IMR-90 (cell line): ENCODE data around the gene PSD. TPM values are rescaled to one million over a fixed set of nuclear protein-coding genes. Genes with fewer than 3 reads are reported as not detected.

Source experiments
- ATAC-seq: fragments of 200-7000 bp; cut with Tn5 transposase; 2 replicates; pipeline ENCODE4 v1.9.1; 2020; ENCODE audit warnings: low read depth, mild to moderate bottlenecking, moderate library complexity
- BruUV-seq: library from RNA; stranded (reverse); fragments of 400-500 nt; replicated peaks from 2 replicates; lab custom pipeline; 2021; lab: Mats Ljungman, UMichigan
- CTCF ChIA-PET: fragments of 300-600 bp; formaldehyde crosslinking; extraction: SDS; loops from one replicate; lab custom pipeline; 2021; ENCODE audit warnings: antibody characterized with exemption; lab: Yijun Ruan, JAX
- POLR2A ChIA-PET: fragments of 300-600 bp; sonication (Branson Sonifier 250); formaldehyde crosslinking; loops from one replicate; lab custom pipeline; 2022; ENCODE audit warnings: antibody characterized with exemption; ENCODE audit not compliant: unreplicated experiment; lab: Charles Lee
- DNase-seq: peaks from one replicate; pipeline ENCODE4 v3.0.0; 2013
- H2AFZ ChIP-seq: replicated peaks from 2 replicates; pipeline ENCODE3; 2013; ENCODE audit warnings: low read length, mild to moderate bottlenecking; ENCODE audit not compliant: poor library complexity
- H2AK5ac ChIP-seq: 2 replicates; pipeline ENCODE4 v1.6.1; 2013; ENCODE audit warnings: low read depth, low read length, inconsistent platforms
- H2AK9ac ChIP-seq: replicated peaks from 2 replicates; pipeline ENCODE3; 2013; ENCODE audit warnings: mild to moderate bottlenecking, low read depth, low read length, moderate library complexity; ENCODE audit not compliant: poor library complexity
- H2BK120ac ChIP-seq: 2 replicates; pipeline ENCODE4 v1.6.1; 2013; ENCODE audit warnings: low read depth, low read length, inconsistent platforms
- H2BK15ac ChIP-seq: 3 replicates; pipeline ENCODE4 v1.6.1; 2013; ENCODE audit warnings: low read depth, low read length, inconsistent platforms
- H2BK20ac ChIP-seq: 2 replicates; pipeline ENCODE4 v1.6.1; 2013; ENCODE audit warnings: low read depth, mild to moderate bottlenecking, inconsistent platforms, low read length, moderate library complexity
- H2BK5ac ChIP-seq: 2 replicates; pipeline ENCODE4 v1.6.1; 2013; ENCODE audit warnings: mild to moderate bottlenecking, low read depth, low read length, inconsistent platforms; ENCODE audit not compliant: poor library complexity, severe bottlenecking
- H3K14ac ChIP-seq: replicated peaks from 2 replicates; pipeline ENCODE4 v1.6.1; 2013; ENCODE audit warnings: low read depth, low read length, inconsistent platforms
- H3K18ac ChIP-seq: 2 replicates; pipeline ENCODE4 v1.6.1; 2013; ENCODE audit warnings: low read depth, low read length, control low read depth
- H3K23ac ChIP-seq: 2 replicates; pipeline ENCODE4 v1.6.1; 2013; ENCODE audit warnings: low read depth, low read length, inconsistent platforms
- H3K27ac ChIP-seq: 2 replicates; pipeline ENCODE4 v1.5.1; 2013; ENCODE audit warnings: mild to moderate bottlenecking, control low read depth, low read length; ENCODE audit not compliant: insufficient read depth
- H3K27me3 ChIP-seq: 2 replicates; pipeline ENCODE4 v1.6.1; 2013; ENCODE audit warnings: low read length; ENCODE audit not compliant: control insufficient read depth, insufficient read depth
- H3K36me3 ChIP-seq: 2 replicates; pipeline ENCODE4 v1.6.1; 2013; ENCODE audit warnings: low read length, mixed read lengths; ENCODE audit not compliant: control insufficient read depth, insufficient read depth
- H3K4ac ChIP-seq: 2 replicates; pipeline ENCODE4 v1.6.1; 2013; ENCODE audit warnings: low read depth, low read length, inconsistent platforms
- H3K4me1 ChIP-seq: 2 replicates; pipeline ENCODE4 v1.6.1; 2013; ENCODE audit warnings: low read length, mixed read lengths; ENCODE audit not compliant: control insufficient read depth, insufficient read depth
- H3K4me2 ChIP-seq: 2 replicates; pipeline ENCODE4 v1.6.1; 2013; ENCODE audit warnings: low read depth, mild to moderate bottlenecking, control low read depth, low read length, moderate library complexity
- H3K4me3 ChIP-seq: 2 replicates; pipeline ENCODE4 v1.5.1; 2013; ENCODE audit warnings: low read depth, mild to moderate bottlenecking, control low read depth, low read length, moderate library complexity; ENCODE audit not compliant: insufficient read depth
- H3K56ac ChIP-seq: 2 replicates; pipeline ENCODE4 v1.6.1; 2013; ENCODE audit warnings: low read length, inconsistent platforms; ENCODE audit not compliant: insufficient read depth; ENCODE audit errors: extremely low read depth
- H3K79me1 ChIP-seq, 2 experiments: 2 replicates each; pipeline ENCODE4 v1.6.1; 2013; ENCODE audit warnings: low read length in 2 of 2, inconsistent platforms in 1 of 2, low read depth in 1 of 2
- H3K9ac ChIP-seq: 2 replicates; pipeline ENCODE4 v1.6.1; 2013; ENCODE audit warnings: low read depth, low read length, control low read depth
- H3K9me1 ChIP-seq: 2 replicates; pipeline ENCODE4 v1.6.1; 2013; ENCODE audit warnings: low read length, inconsistent platforms; ENCODE audit not compliant: insufficient read depth
- H3K9me3 ChIP-seq: 2 replicates; pipeline ENCODE4 v1.6.1; 2013; ENCODE audit warnings: low read length; ENCODE audit not compliant: control insufficient read depth, insufficient read depth
- H4K20me1 ChIP-seq: 2 replicates; pipeline ENCODE4 v1.6.1; 2013; ENCODE audit warnings: low read length, inconsistent platforms; ENCODE audit not compliant: insufficient read depth
- H4K5ac ChIP-seq: 2 replicates; pipeline ENCODE4 v1.6.1; 2013; ENCODE audit warnings: mild to moderate bottlenecking, low read depth, low read length, control low read depth
- H4K8ac ChIP-seq, 2 experiments: 2 replicates each; pipeline ENCODE4 v1.6.1; 2013; ENCODE audit warnings: low read depth in 2 of 2, low read length in 2 of 2, control low read depth in 1 of 2, inconsistent platforms in 1 of 2
- H4K91ac ChIP-seq: 2 replicates; pipeline ENCODE4 v1.6.1; 2013; ENCODE audit warnings: low read depth, low read length, inconsistent platforms; ENCODE audit not compliant: insufficient read depth
- BHLHE40 ChIP-seq: fragments of 150-350 bp; IDR thresholded peaks from 2 replicates; pipeline ENCODE4 v1.6.1; 2016; ENCODE audit warnings: mild to moderate bottlenecking, low read depth, low read length
- CEBPB ChIP-seq: IDR thresholded peaks from 2 replicates; pipeline ENCODE4 v1.6.1; 2012; ENCODE audit warnings: low read depth, low read length, improper control_type of control experiment
- CHD1 ChIP-seq: IDR thresholded peaks from 2 replicates; pipeline ENCODE4 v1.6.1; 2012; ENCODE audit warnings: low read depth, low read length, improper control_type of control experiment
- MAZ ChIP-seq: IDR thresholded peaks from 2 replicates; pipeline ENCODE4 v1.6.1; 2012; ENCODE audit warnings: low read depth, mild to moderate bottlenecking, low read length, improper control_type of control experiment, moderate library complexity, borderline replicate concordance
- MXI1 ChIP-seq: IDR thresholded peaks from 2 replicates; pipeline ENCODE4 v1.6.1; 2012; ENCODE audit warnings: low read depth, mild to moderate bottlenecking, low read length, moderate library complexity, borderline replicate concordance
- POLR2A ChIP-seq: IDR thresholded peaks from 2 replicates; pipeline ENCODE4 v1.6.1; 2012; ENCODE audit warnings: mild to moderate bottlenecking, low read depth, low read length
- RFX5 ChIP-seq: IDR thresholded peaks from 2 replicates; pipeline ENCODE4 v1.8.0; 2012; ENCODE audit warnings: low read depth, mild to moderate bottlenecking, low read length, moderate library complexity
- SMC3 ChIP-seq: fragments of 150-350 bp; IDR thresholded peaks from 2 replicates; pipeline ENCODE4 v1.6.1; 2016; ENCODE audit warnings: low read depth, mild to moderate bottlenecking, antibody characterized with exemption, low read length, moderate library complexity
- WGBS, 2 experiments: methylation state at CpG; one replicate each; pipeline versions ENCODE4 v1.1.5 to v1.1.7; 2013; ENCODE audit warnings: missing lambda C conversion rate in 2 of 2; ENCODE audit not compliant: insufficient read length in 1 of 2; ENCODE audit errors: extremely low coverage in 2 of 2; 5-methylcytosine and 5-hydroxymethylcytosine counted together
- dilution Hi-C: fragments of 300-500 bp; cut with HindIII; formaldehyde crosslinking; loops from one replicate; pipeline ENCODE4 v1.14.3; 2018; ENCODE audit warnings: low sequenced_read_pairs; ENCODE audit not compliant: unreplicated experiment
- in situ Hi-C: fragments of 300-500 bp; cut with MboI; formaldehyde crosslinking; loops from 3 replicates; pipeline ENCODE4 v1.14.3; 2019; ENCODE audit warnings: low sequenced_read_pairs, inconsistent platforms, mixed read lengths
- intact Hi-C: fragments of 100-400 bp; cut with micrococcal nuclease; formaldehyde crosslinking; loops from 2 replicates; pipeline ENCODE4 v1.10.0; 2022
- polyA plus RNA-seq, 3 experiments: library from polyadenylated mRNA; depleted of rRNA; stranded (reverse); fragments of >200 nt; gene quantifications; 2 replicates each; pipeline ENCODE4 v1.2.3, GENCODE V29; 2012; ENCODE audit warnings: low replicate concordance in 1 of 3
- total RNA-seq: library from RNA; depleted of rRNA; stranded (reverse); fragments of >200 nt; gene quantifications from 2 replicates; pipeline ENCODE4 v1.2.3, GENCODE V29; 2012

The PSD gene
- total and polyA plus RNA-seq, 2 of the 4 experiments (the other 2 are of a cell fraction), result 2.0 to 4.4 TPM

DNA sequence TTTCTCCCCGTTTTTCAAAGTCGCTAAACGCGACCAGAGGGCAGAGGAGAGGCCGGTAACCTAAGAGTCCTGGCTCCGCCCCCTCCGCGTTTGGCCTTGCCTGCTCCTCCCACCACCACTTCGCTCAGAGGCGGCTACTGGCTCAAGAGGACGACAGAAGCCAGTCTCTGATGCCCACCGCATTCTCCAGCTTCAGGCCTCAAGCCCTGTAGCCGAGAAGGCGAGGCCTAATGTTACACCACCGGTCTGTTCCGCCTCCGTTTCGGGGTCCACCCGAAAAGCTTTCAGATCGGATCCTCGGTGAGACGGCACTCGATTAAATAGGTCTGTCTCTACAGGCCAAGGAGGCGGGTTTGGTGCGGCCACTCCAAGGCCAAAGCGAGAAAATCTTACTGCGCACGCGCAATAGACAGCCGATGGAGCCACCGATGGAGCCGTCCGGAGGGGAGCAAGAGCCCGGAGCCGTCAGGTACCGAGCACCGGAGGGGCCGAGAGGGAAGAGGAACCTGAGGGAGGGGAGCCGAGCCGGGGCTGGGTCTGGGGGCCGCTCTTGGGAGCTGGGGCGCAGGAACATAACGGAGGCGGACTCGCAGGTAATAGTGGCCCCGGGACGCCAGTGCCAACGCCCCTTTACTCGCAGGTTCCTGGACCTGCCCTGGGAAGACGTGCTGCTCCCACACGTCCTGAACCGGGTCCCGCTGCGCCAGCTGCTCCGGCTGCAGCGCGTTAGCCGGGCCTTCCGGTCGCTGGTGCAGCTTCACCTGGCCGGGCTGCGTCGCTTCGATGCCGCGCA, 2.3 kb upstream of the PSD start, which contains the start of gene FBXL15:
Gene FBXL15 (plus strand): TSS at position 123 of the 793 bp plus-strand sequence. CDS start 294 bp downstream, at position 417.
- Histone ChIP-seq H4K91ac (peak within 1 kb of the TSS; percentile 97), H3K36me3 (peaks cover 6% of the 10 kb centered on the region; the same call in 1 of the 2 replicates), H2AK9ac (peak within 1 kb of the TSS; percentile 88), H2AK5ac (peak within 1 kb of the TSS; percentile 43; the same call in 1 of the 2 replicates), H3K14ac (peak within 1 kb of the TSS; percentile 81), H4K5ac (peak within 1 kb of the TSS; percentile 69), H3K9ac (peak within 1 kb of the TSS; percentile 69), H3K56ac (peak within 1 kb of the TSS; percentile 86), H2BK5ac (peak within 1 kb of the TSS; percentile 87), H3K79me1 (peaks cover 0 to 28% of the 10 kb centered on the region in 2 experiments; a peak in 2 of 4 replicates), H3K18ac (peak within 1 kb of the TSS; percentile 56), H3K4me3 (peak within 1 kb of the TSS; percentile 55), H3K23ac (peak within 1 kb of the TSS; percentile 74; the same call in 1 of the 2 replicates), H3K9me1 (peaks cover 9% of the 10 kb centered on the region; the same call in 1 of the 2 replicates), H2AFZ (peak within 1 kb of the TSS; percentile 99), H3K27me3 (peaks cover 14% of the 10 kb centered on the region; the same call in 1 of the 2 replicates), H3K4me2 (peak within 1 kb of the TSS; percentile 89), H4K8ac (peak within 1 kb of the TSS; percentile 81 to 98), H4K20me1 (no peaks in the 10 kb centered on the region), H3K27ac (peak within 1 kb of the TSS; percentile 77), H3K4ac (peak within 1 kb of the TSS; percentile 95), H3K9me3 (no peaks in the 10 kb centered on the region), H2BK20ac (peak within 1 kb of the TSS; percentile 54), H3K4me1 (peaks cover 9% of the 10 kb centered on the region), H2BK15ac (peak within 1 kb of the TSS; percentile 95; the same call in 1 of the 3 replicates), H2BK120ac (peak within 1 kb of the TSS; percentile 95)
- ChIA-PET CTCF (interaction anchor here (1.0 to 1.2 kb wide), 2 partner anchors 21 to 163 kb away, joined by 3 to 4 read pairs; no protein-coding TSS in a partner anchor), POLR2A (interaction anchor here (0.8 kb wide), 1 partner anchor 12 kb away, joined by 17 read pairs; the partner anchor contains the start of gene CUEDC2)
- in situ Hi-C loops, result no loop called here
- TF ChIP-seq MAZ, result peak; percentile 68; the same call in 1 of the 2 replicates
- TF ChIP-seq RFX5, result peak; percentile 5; the same call in 1 of the 2 replicates
- TF ChIP-seq CHD1, result 0 out of 2 replicates have a peak, but pooled peaks have one; percentile 14
- no peak for TF ChIP-seq BHLHE40
- 0 out of 2 replicates have a peak, but pooled peaks have one; percentile 12 for TF ChIP-seq SMC3
- 0 out of 2 replicates have a peak, but pooled peaks have one; percentile 23 for TF ChIP-seq POLR2A
- TF ChIP-seq CEBPB, result no peak
- TF ChIP-seq MXI1, result peak; percentile 58; the same call in 1 of the 2 replicates
- 0% methylated on average over 46 of the region's 66 CpGs; no CpG with 5 or more reads in 1 of the 2 experiments for WGBS, 2 experiments
- ATAC-seq (peak; percentile 91), DNase-seq (peak; percentile 95)
- dilution Hi-C loops, result no loop called here
- BruUV-seq, result no TSS peak
- intact Hi-C loops, result loop anchor here (1.0 kb wide), 2 partner anchors 27 to 58 kb away; no protein-coding TSS in a partner anchor
